ENCODE results near the gene NAV3. TPM values are rescaled to one million over a fixed set of nuclear protein-coding genes. Genes with fewer than 3 reads are reported as not detected.

NAV3 gene
- total and polyA plus RNA-seq, 4 donors: 0.25 to 40.3 (median 3.9) TPM

- Histone ChIP-seq H3K4me3 (ENCODE audit: low read length in 2 of 2) (no peak overlapping the region), H3K9me3 (ENCODE audit: control insufficient read depth, low read length) (no peaks in the 10 kb centered on the region), H3K27me3 (ENCODE audit: control insufficient read depth in 1 of 2, insufficient read depth in 2 of 2, low read length in 1 of 2) (no peaks in the 10 kb centered on the region), H3K36me3 (ENCODE audit: control insufficient read depth in 1 of 2, insufficient read depth in 2 of 2, low read length in 1 of 2) (no peaks in the 10 kb centered on the region), H3K4me1 (ENCODE audit: control insufficient read depth in 1 of 2, insufficient read depth in 2 of 2, low read length in 2 of 2) (no peaks in the 10 kb centered on the region), H3K27ac (ENCODE audit: low read depth in 1 of 2, low read length in 2 of 2) (no peak overlapping the region)
- no peak for ATAC-seq (ENCODE audit: low FRiP score)
- 59 to 67% methylated on average over 2 of the region's 2 CpGs for WGBS, 2 donors
- intact Hi-C loops (cut with DNase I): no loop called here
- DNase-seq: no peak
Observed at GRCh38 chr12:77894556-77894955, 63.9 kb downstream of the NAV3 start.

GRCh38 chr12:77895699-77896098, 65.0 kb downstream of the NAV3 start:
- intact Hi-C loops (cut with DNase I): no loop called here
- Histone ChIP-seq H3K27me3 (ENCODE audit: control insufficient read depth in 1 of 2, insufficient read depth in 2 of 2, low read length in 1 of 2) (no peaks in the 10 kb centered on the region), H3K36me3 (ENCODE audit: control insufficient read depth in 1 of 2, insufficient read depth in 2 of 2, low read length in 1 of 2) (no peaks in the 10 kb centered on the region), H3K9me3 (ENCODE audit: control insufficient read depth, low read length) (no peaks in the 10 kb centered on the region), H3K4me3 (ENCODE audit: low read length in 2 of 2) (no peak overlapping the region), H3K27ac (ENCODE audit: low read depth in 1 of 2, low read length in 2 of 2) (no peak overlapping the region), H3K4me1 (ENCODE audit: control insufficient read depth in 1 of 2, insufficient read depth in 2 of 2, low read length in 2 of 2) (no peaks in the 10 kb centered on the region)
- ATAC-seq (ENCODE audit: low FRiP score) (no peak), DNase-seq (no peak)

- Histone ChIP-seq H3K9me3 (ENCODE audit: control insufficient read depth, low read length) (no peaks in the 10 kb centered on the region), H3K36me3 (ENCODE audit: control insufficient read depth in 1 of 2, insufficient read depth in 2 of 2, low read length in 1 of 2) (no peaks in the 10 kb centered on the region), H3K27me3 (ENCODE audit: control insufficient read depth in 1 of 2, insufficient read depth in 2 of 2, low read length in 1 of 2) (no peaks in the 10 kb centered on the region), H3K4me3 (ENCODE audit: low read length in 2 of 2) (no peak overlapping the region), H3K4me1 (ENCODE audit: control insufficient read depth in 1 of 2, insufficient read depth in 2 of 2, low read length in 2 of 2) (no peaks in the 10 kb centered on the region), H3K27ac (ENCODE audit: low read depth in 1 of 2, low read length in 2 of 2) (no peak overlapping the region)
- DNase-seq: no peak
- intact Hi-C loops (cut with DNase I): no loop called here
- WGBS, 2 donors: 74 to 80% methylated on average over 1 of the region's 1 CpG
- no peak for ATAC-seq (ENCODE audit: low FRiP score)
Observed at GRCh38 chr12:77907936-77908335, 77.2 kb downstream of the NAV3 start.

- ATAC-seq (ENCODE audit: low FRiP score) (no peak), DNase-seq (no peak)
- H3K27ac ChIP-seq (ENCODE audit: low read depth in 1 of 2, low read length in 2 of 2): no peak overlapping the region
- WGBS, 2 donors: 36 to 45% methylated on average over 2 of the region's 2 CpGs
- H3K36me3 ChIP-seq (ENCODE audit: control insufficient read depth in 1 of 2, insufficient read depth in 2 of 2, low read length in 1 of 2): no peaks in the 10 kb centered on the region
- H3K27me3 ChIP-seq (ENCODE audit: control insufficient read depth in 1 of 2, insufficient read depth in 2 of 2, low read length in 1 of 2): no peaks in the 10 kb centered on the region
- H3K4me3 ChIP-seq (ENCODE audit: low read length in 2 of 2): no peak overlapping the region
- H3K4me1 ChIP-seq (ENCODE audit: control insufficient read depth in 1 of 2, insufficient read depth in 2 of 2, low read length in 2 of 2): no peaks in the 10 kb centered on the region
- intact Hi-C loops (cut with DNase I): no loop called here
- H3K9me3 ChIP-seq (ENCODE audit: control insufficient read depth, low read length): peaks cover 1% of the 10 kb centered on the region
Observed at GRCh38 chr12:77914081-77914488, 83.4 kb downstream of the NAV3 start.

GRCh38 chr12:77915071-77915600, 84.4 kb downstream of the NAV3 start:
- Histone ChIP-seq H3K36me3 (ENCODE audit: control insufficient read depth in 1 of 2, insufficient read depth in 2 of 2, low read length in 1 of 2) (no peaks in the 10 kb centered on the region), H3K9me3 (ENCODE audit: control insufficient read depth, low read length) (peaks cover 1% of the 10 kb centered on the region), H3K4me1 (ENCODE audit: control insufficient read depth in 1 of 2, insufficient read depth in 2 of 2, low read length in 2 of 2) (no peaks in the 10 kb centered on the region), H3K4me3 (ENCODE audit: low read length in 2 of 2) (no peak overlapping the region), H3K27me3 (ENCODE audit: control insufficient read depth in 1 of 2, insufficient read depth in 2 of 2, low read length in 1 of 2) (no peaks in the 10 kb centered on the region), H3K27ac (ENCODE audit: low read depth in 1 of 2, low read length in 2 of 2) (no peak overlapping the region)
- intact Hi-C loops (cut with DNase I): no loop called here
- 11 to 14% methylated on average over 1 of the region's 1 CpG for WGBS, 2 donors
- no peak for DNase-seq
- no peak for ATAC-seq (ENCODE audit: low FRiP score)

GRCh38 chr12:77916276-77916675, 85.6 kb downstream of the NAV3 start:
- 41 to 51% methylated on average over 2 of the region's 2 CpGs for WGBS, 2 donors
- Histone ChIP-seq H3K27me3 (ENCODE audit: control insufficient read depth in 1 of 2, insufficient read depth in 2 of 2, low read length in 1 of 2) (no peaks in the 10 kb centered on the region), H3K4me1 (ENCODE audit: control insufficient read depth in 1 of 2, insufficient read depth in 2 of 2, low read length in 2 of 2) (no peaks in the 10 kb centered on the region), H3K36me3 (ENCODE audit: control insufficient read depth in 1 of 2, insufficient read depth in 2 of 2, low read length in 1 of 2) (no peaks in the 10 kb centered on the region), H3K4me3 (ENCODE audit: low read length in 2 of 2) (no peak overlapping the region), H3K9me3 (ENCODE audit: control insufficient read depth, low read length) (peaks cover 1% of the 10 kb centered on the region), H3K27ac (ENCODE audit: low read depth in 1 of 2, low read length in 2 of 2) (no peak overlapping the region)
- ATAC-seq (ENCODE audit: low FRiP score) (no peak), DNase-seq (no peak)
- intact Hi-C loops (cut with DNase I): no loop called here

GRCh38 chr12:77918046-77918445, 87.4 kb downstream of the NAV3 start:
- no peak for DNase-seq
- no peaks in the 10 kb centered on the region for H3K36me3 ChIP-seq (ENCODE audit: control insufficient read depth in 1 of 2, insufficient read depth in 2 of 2, low read length in 1 of 2)
- 78 to 92% methylated on average over 3 of the region's 3 CpGs for WGBS, 2 donors
- no peak overlapping the region for H3K4me3 ChIP-seq (ENCODE audit: low read length in 2 of 2)
- no peaks in the 10 kb centered on the region for H3K27me3 ChIP-seq (ENCODE audit: control insufficient read depth in 1 of 2, insufficient read depth in 2 of 2, low read length in 1 of 2)
- ATAC-seq (ENCODE audit: low FRiP score): no peak
- H3K4me1 ChIP-seq (ENCODE audit: control insufficient read depth in 1 of 2, insufficient read depth in 2 of 2, low read length in 2 of 2): no peaks in the 10 kb centered on the region
- intact Hi-C loops (cut with DNase I): no loop called here
- no peak overlapping the region for H3K27ac ChIP-seq (ENCODE audit: low read depth in 1 of 2, low read length in 2 of 2)
- H3K9me3 ChIP-seq (ENCODE audit: control insufficient read depth, low read length): peaks cover 1% of the 10 kb centered on the region

- Histone ChIP-seq H3K4me1 (ENCODE audit: control insufficient read depth in 1 of 2, insufficient read depth in 2 of 2, low read length in 2 of 2) (no peaks in the 10 kb centered on the region), H3K27ac (ENCODE audit: low read depth in 1 of 2, low read length in 2 of 2) (no peak overlapping the region), H3K36me3 (ENCODE audit: control insufficient read depth in 1 of 2, insufficient read depth in 2 of 2, low read length in 1 of 2) (no peaks in the 10 kb centered on the region), H3K9me3 (ENCODE audit: control insufficient read depth, low read length) (peaks cover 1% of the 10 kb centered on the region), H3K4me3 (ENCODE audit: low read length in 2 of 2) (no peak overlapping the region), H3K27me3 (ENCODE audit: control insufficient read depth in 1 of 2, insufficient read depth in 2 of 2, low read length in 1 of 2) (no peaks in the 10 kb centered on the region)
- 93% methylated on average over 3 of the region's 3 CpGs for WGBS, 2 donors
- no peak for ATAC-seq (ENCODE audit: low FRiP score)
- DNase-seq: no peak
- intact Hi-C loops (cut with DNase I): no loop called here
Observed at GRCh38 chr12:77919450-77919849, 88.8 kb downstream of the NAV3 start.

- H3K4me1 ChIP-seq (ENCODE audit: control insufficient read depth in 1 of 2, insufficient read depth in 2 of 2, low read length in 2 of 2): no peaks in the 10 kb centered on the region
- no peaks in the 10 kb centered on the region for H3K27me3 ChIP-seq (ENCODE audit: control insufficient read depth in 1 of 2, insufficient read depth in 2 of 2, low read length in 1 of 2)
- no peak for ATAC-seq (ENCODE audit: low FRiP score)
- 11 to 29% methylated on average over 1 of the region's 1 CpG for WGBS, 2 donors
- no peaks in the 10 kb centered on the region for H3K36me3 ChIP-seq (ENCODE audit: control insufficient read depth in 1 of 2, insufficient read depth in 2 of 2, low read length in 1 of 2)
- no peak overlapping the region for H3K4me3 ChIP-seq (ENCODE audit: low read length in 2 of 2)
- no peaks in the 10 kb centered on the region for H3K9me3 ChIP-seq (ENCODE audit: control insufficient read depth, low read length)
- no peak overlapping the region for H3K27ac ChIP-seq (ENCODE audit: low read depth in 1 of 2, low read length in 2 of 2)
- DNase-seq: no peak
- intact Hi-C loops (cut with DNase I): loop anchor here in 1 of 2 donors (10.0 kb wide), 1 partner anchor 199 kb away; no protein-coding TSS in a partner anchor
Observed at GRCh38 chr12:77923882-77924281, 93.2 kb downstream of the NAV3 start.

All from aorta (tissue), 5 donors.